Suppressor macrophage treated with lipopolysaccharide for 4 hours (primary cell): ENCODE measurements around the gene ZNF177.

Experiments used
- DNase-seq: peaks from one replicate; pipeline ENCODE4 v3.0.0-alpha.2; 2020

The ZNF177 gene

DNA sequence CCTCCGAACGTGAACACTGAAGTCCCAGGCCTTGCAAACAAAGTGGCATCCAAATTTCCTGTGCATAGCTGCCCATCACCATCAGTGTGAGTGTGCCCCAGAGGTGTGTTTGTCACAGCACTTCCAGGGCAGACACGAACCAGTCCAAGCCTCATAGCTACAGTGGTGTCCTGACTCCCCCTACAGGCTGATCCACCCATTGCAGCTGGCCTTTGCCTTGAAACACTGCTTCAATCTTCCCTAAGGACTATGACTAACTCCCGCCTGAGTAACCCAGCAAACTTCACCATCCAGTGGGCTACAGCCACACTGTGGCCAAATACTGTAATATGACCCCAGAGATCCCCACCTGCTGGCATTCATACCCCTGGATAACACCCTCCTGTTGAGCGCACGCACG lies 68.7 kb downstream of the ZNF177 start:
- peak; percentile 47 for DNase-seq
